Liver (tissue), 3 donors: ENCODE measurements around the gene TMOD2.

Source experiments
- FOXA2 ChIP-seq: IDR thresholded peaks from 2 replicates; pipeline ENCODE4 v1.6.1; 2016; ENCODE audit warnings: antibody characterized with exemption
- GABPA ChIP-seq, 2 donors: IDR thresholded peaks in 1 of 2; conservative IDR thresholded peaks in 1 of 2; 2 replicates each; pipeline ENCODE4 v1.6.1; 2016; ENCODE audit warnings: antibody characterized with exemption in 2 of 2, mild to moderate bottlenecking in 1 of 2, moderate library complexity in 1 of 2
- HNF4A ChIP-seq, 2 donors: conservative IDR thresholded peaks; 2 replicates each; pipeline ENCODE4 v1.6.1; 2016; ENCODE audit warnings: antibody characterized with exemption in 2 of 2, mild to moderate bottlenecking in 2 of 2
- JUND ChIP-seq, 2 donors: IDR thresholded peaks; 2 replicates each; pipeline ENCODE4 v1.6.1; 2016; ENCODE audit warnings: antibody characterized with exemption in 2 of 2
- RXRA ChIP-seq, 2 donors: IDR thresholded peaks; 2 replicates each; pipeline ENCODE4 v1.6.1; 2017 to 2018; ENCODE audit warnings: antibody characterized with exemption in 2 of 2, mild to moderate bottlenecking in 1 of 2
- SP1 ChIP-seq: IDR thresholded peaks from 2 replicates; pipeline ENCODE4 v1.6.1; 2018; ENCODE audit warnings: antibody characterized with exemption, mild to moderate bottlenecking
- TAF1 ChIP-seq: conservative IDR thresholded peaks from 2 replicates; pipeline ENCODE4 v1.6.1; 2016; ENCODE audit warnings: antibody characterized with exemption, mild to moderate bottlenecking
- YY1 ChIP-seq: IDR thresholded peaks from 2 replicates; pipeline ENCODE4 v1.6.1; 2016; ENCODE audit warnings: antibody characterized with exemption, mild to moderate bottlenecking
- TF ChIP-seq, protein P1 (sequence below): IDR thresholded peaks from 2 replicates; pipeline ENCODE4 v1.6.1; 2016; ENCODE audit warnings: antibody characterized with exemption
- TF ChIP-seq, protein P2 (sequence below): fragments of 150-350 bp; IDR thresholded peaks from 2 replicates; pipeline ENCODE4 v1.5.1; 2017; ENCODE audit warnings: improper control_type of control experiment, low read depth, low read length; ENCODE audit not compliant: missing input control
- TF ChIP-seq, protein P3 (sequence below): IDR thresholded peaks from 2 replicates; pipeline ENCODE4 v1.6.1; 2016; ENCODE audit warnings: antibody characterized with exemption
- TF ChIP-seq, protein P4 (sequence below): IDR thresholded peaks from 2 replicates; pipeline ENCODE4 v1.6.1; 2016; ENCODE audit warnings: antibody characterized with exemption
- TF ChIP-seq, protein P5 (sequence below): IDR thresholded peaks from 2 replicates; pipeline ENCODE4 v1.6.1; 2016; ENCODE audit warnings: antibody characterized with exemption, mild to moderate bottlenecking
- donor health status: healthy.
- donor health status: healthy.

DNA sequence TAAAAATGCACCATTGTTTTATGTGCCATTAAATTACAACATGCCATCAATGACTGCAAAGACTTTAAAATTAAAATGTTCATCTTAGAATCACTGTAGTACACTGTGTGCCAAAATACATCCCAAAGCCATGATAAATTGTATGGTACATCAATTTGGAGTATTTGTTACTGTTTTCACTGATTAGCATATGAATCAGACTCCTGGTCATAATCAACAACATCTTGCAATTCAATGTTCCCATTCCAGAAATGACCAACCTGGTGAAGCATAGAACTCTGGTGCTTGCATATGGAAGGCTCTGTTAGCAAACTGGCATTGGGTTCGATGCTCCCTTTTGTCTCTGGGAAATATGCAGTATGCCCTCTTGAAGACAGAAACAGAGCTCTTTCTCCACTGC lies 36.5 kb upstream of the TMOD2 start:
- TF ChIP-seq RXRA (IDR thresholded peaks at IDR 0.05), result no peak
- TF ChIP-seq, protein P1, sequence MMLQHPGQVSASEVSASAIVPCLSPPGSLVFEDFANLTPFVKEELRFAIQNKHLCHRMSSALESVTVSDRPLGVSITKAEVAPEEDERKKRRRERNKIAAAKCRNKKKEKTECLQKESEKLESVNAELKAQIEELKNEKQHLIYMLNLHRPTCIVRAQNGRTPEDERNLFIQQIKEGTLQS, result no peak
- TF ChIP-seq, protein P2, sequence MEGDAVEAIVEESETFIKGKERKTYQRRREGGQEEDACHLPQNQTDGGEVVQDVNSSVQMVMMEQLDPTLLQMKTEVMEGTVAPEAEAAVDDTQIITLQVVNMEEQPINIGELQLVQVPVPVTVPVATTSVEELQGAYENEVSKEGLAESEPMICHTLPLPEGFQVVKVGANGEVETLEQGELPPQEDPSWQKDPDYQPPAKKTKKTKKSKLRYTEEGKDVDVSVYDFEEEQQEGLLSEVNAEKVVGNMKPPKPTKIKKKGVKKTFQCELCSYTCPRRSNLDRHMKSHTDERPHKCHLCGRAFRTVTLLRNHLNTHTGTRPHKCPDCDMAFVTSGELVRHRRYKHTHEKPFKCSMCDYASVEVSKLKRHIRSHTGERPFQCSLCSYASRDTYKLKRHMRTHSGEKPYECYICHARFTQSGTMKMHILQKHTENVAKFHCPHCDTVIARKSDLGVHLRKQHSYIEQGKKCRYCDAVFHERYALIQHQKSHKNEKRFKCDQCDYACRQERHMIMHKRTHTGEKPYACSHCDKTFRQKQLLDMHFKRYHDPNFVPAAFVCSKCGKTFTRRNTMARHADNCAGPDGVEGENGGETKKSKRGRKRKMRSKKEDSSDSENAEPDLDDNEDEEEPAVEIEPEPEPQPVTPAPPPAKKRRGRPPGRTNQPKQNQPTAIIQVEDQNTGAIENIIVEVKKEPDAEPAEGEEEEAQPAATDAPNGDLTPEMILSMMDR, result no peak
- TF ChIP-seq SP1, result no peak
- TF ChIP-seq, protein P3, sequence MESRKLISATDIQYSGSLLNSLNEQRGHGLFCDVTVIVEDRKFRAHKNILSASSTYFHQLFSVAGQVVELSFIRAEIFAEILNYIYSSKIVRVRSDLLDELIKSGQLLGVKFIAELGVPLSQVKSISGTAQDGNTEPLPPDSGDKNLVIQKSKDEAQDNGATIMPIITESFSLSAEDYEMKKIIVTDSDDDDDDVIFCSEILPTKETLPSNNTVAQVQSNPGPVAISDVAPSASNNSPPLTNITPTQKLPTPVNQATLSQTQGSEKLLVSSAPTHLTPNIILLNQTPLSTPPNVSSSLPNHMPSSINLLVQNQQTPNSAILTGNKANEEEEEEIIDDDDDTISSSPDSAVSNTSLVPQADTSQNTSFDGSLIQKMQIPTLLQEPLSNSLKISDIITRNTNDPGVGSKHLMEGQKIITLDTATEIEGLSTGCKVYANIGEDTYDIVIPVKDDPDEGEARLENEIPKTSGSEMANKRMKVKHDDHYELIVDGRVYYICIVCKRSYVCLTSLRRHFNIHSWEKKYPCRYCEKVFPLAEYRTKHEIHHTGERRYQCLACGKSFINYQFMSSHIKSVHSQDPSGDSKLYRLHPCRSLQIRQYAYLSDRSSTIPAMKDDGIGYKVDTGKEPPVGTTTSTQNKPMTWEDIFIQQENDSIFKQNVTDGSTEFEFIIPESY, result no peak
- TF ChIP-seq, protein P4, sequence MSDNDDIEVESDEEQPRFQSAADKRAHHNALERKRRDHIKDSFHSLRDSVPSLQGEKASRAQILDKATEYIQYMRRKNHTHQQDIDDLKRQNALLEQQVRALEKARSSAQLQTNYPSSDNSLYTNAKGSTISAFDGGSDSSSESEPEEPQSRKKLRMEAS, result no peak
- no peak for TF ChIP-seq YY1
- TF ChIP-seq TAF1, result no peak
- no peak for TF ChIP-seq GABPA (IDR thresholded peaks at IDR 0.05 in 1 of 2, conservative IDR thresholded peaks at IDR 0.05 in 1 of 2)
- no peak for TF ChIP-seq HNF4A (conservative IDR thresholded peaks at IDR 0.05)
- TF ChIP-seq JUND (IDR thresholded peaks at IDR 0.05), result no peak
- TF ChIP-seq, protein P5, sequence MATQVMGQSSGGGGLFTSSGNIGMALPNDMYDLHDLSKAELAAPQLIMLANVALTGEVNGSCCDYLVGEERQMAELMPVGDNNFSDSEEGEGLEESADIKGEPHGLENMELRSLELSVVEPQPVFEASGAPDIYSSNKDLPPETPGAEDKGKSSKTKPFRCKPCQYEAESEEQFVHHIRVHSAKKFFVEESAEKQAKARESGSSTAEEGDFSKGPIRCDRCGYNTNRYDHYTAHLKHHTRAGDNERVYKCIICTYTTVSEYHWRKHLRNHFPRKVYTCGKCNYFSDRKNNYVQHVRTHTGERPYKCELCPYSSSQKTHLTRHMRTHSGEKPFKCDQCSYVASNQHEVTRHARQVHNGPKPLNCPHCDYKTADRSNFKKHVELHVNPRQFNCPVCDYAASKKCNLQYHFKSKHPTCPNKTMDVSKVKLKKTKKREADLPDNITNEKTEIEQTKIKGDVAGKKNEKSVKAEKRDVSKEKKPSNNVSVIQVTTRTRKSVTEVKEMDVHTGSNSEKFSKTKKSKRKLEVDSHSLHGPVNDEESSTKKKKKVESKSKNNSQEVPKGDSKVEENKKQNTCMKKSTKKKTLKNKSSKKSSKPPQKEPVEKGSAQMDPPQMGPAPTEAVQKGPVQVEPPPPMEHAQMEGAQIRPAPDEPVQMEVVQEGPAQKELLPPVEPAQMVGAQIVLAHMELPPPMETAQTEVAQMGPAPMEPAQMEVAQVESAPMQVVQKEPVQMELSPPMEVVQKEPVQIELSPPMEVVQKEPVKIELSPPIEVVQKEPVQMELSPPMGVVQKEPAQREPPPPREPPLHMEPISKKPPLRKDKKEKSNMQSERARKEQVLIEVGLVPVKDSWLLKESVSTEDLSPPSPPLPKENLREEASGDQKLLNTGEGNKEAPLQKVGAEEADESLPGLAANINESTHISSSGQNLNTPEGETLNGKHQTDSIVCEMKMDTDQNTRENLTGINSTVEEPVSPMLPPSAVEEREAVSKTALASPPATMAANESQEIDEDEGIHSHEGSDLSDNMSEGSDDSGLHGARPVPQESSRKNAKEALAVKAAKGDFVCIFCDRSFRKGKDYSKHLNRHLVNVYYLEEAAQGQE, result no peak
- no peak for TF ChIP-seq FOXA2
